Fibroblast of gingiva (primary cell): ENCODE results near the gene AVPR2.

Experiments used
- DNase-seq: peaks from one replicate; pipeline ENCODE4 v3.0.0-alpha.2; 2011; ENCODE audit warnings: low read depth

Gene AVPR2

GRCh38 chrX:153952373-153953026, 48.0 kb downstream of the AVPR2 start:
- DNase-seq, result no peak

- DNase-seq, result peak; percentile 41
Observed at GRCh38 chrX:153953342-153953830, 48.9 kb downstream of the AVPR2 start.

GRCh38 chrX:153953892-153954557, 49.6 kb downstream of the AVPR2 start:
- DNase-seq, result no peak

- no peak for DNase-seq
Observed at GRCh38 chrX:153954558-153955227, 50.2 kb downstream of the AVPR2 start.

GRCh38 chrX:153955228-153955732, 50.8 kb downstream of the AVPR2 start:
- no peak for DNase-seq

GRCh38 chrX:153956044-153956907, 51.8 kb downstream of the AVPR2 start:
- DNase-seq, result no peak
